HUES64 (cell line): ENCODE data around the gene PPP1R15B.

Source experiments
- H3K27ac ChIP-seq: 2 replicates; pipeline ENCODE4 v1.7.0; 2013; ENCODE audit warnings: low read depth, low read length, inconsistent platforms
- H3K27me3 ChIP-seq: 2 replicates; pipeline ENCODE4 v1.6.1; 2013; ENCODE audit warnings: mild to moderate bottlenecking, low read length; ENCODE audit not compliant: insufficient read depth
- H3K36me3 ChIP-seq: 2 replicates; pipeline ENCODE4 v1.6.1; 2013; ENCODE audit warnings: mild to moderate bottlenecking, low read length; ENCODE audit not compliant: insufficient read depth
- H3K4me1 ChIP-seq: 2 replicates; pipeline ENCODE4 v1.6.1; 2013; ENCODE audit warnings: mild to moderate bottlenecking, low read length, moderate library complexity; ENCODE audit not compliant: insufficient read depth
- H3K4me3 ChIP-seq: 2 replicates; pipeline ENCODE4 v1.5.1; 2013; ENCODE audit warnings: mild to moderate bottlenecking, low read length, moderate library complexity
- H3K9ac ChIP-seq: 2 replicates; pipeline ENCODE4 v1.6.1; 2013; ENCODE audit warnings: mild to moderate bottlenecking, low read depth, low read length
- H3K9me3 ChIP-seq: 2 replicates; pipeline ENCODE4 v1.6.1; 2013; ENCODE audit warnings: low read depth, low read length; ENCODE audit not compliant: insufficient read depth
- WGBS: fragments of 150-250, 120-280 bp; methylation state at CpG from one replicate; pipeline ENCODE4 v1.1.7; 2013; ENCODE audit warnings: missing lambda C conversion rate; 5-methylcytosine and 5-hydroxymethylcytosine counted together

PPP1R15B gene

DNA sequence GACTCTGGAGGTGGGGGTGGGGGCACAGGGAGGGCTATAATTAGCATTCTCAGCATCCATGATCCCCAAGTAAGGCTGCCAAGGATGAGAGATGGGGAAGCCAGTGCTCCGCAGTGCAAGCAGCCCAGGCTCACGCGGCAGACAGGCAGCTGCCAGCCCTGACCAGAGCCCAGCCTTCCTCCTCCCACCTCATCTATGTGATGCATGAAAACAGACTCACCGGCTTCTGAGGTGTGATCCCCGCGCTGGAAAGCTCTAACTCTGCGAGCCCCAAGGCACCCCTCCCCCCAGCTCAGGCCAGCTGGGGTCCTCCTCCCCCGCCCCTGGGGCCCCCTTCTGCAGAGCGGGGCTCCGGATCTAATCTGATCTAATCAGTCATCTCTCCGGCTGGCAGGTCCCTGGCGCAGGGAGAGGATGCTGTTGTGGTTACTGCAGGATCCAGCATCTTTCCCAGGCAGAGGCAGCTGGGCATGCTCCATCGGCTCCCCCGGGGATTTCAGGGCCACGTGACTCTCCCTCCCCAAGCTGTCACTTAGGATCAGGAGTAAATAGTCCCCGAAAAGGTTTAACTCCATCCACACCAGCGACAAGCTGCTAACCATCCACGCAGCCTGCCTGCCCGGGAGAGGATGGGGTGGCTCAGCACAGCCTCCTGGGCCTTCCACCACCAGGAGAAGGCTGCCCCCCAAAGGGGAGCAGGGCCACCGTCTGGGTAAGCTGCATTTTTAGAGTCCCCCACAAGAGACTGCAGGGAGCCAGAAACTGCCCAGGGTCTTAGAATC lies 52.0 kb downstream of the PPP1R15B start, which contains the start of gene PLEKHA6:
Gene PLEKHA6 (minus strand): TSS at position 456 of the 782 bp plus-strand sequence. CDS start 86,202 bp downstream, outside the sequence.
- H3K4me1 ChIP-seq, result peaks cover 24% of the 10 kb centered on the region
- H3K4me3 ChIP-seq, result peak within 1 kb of the TSS; percentile 25; the same call in 1 of the 2 replicates
- H3K27me3 ChIP-seq, result peaks cover 25% of the 10 kb centered on the region
- WGBS, result 9% methylated on average over 20 of the region's 20 CpGs
- H3K9me3 ChIP-seq, result no peaks in the 10 kb centered on the region
- no peak within 1 kb of the TSS for H3K27ac ChIP-seq
- no peak within 1 kb of the TSS for H3K9ac ChIP-seq
- no peaks in the 10 kb centered on the region for H3K36me3 ChIP-seq

DNA sequence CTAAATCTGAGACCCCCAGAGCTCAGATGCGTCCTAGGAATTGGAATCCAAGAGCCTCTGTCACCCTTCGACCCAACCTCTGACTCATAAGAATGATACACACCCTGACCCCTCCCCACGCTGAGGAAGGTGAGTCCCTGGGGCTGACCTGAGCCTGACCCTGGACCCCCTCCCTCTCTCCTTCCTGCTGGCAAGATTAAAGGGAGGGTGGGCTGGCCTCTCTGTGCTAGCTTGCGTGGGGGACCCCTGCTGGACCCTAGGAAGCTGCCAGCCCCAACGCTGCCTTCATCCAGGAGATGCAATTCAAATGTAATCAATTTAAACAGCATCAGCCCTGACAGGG lies 52.5 kb downstream of the PPP1R15B start:
- 7% methylated on average over 5 of the region's 5 CpGs for WGBS
- H3K4me1 ChIP-seq, result peaks cover 24% of the 10 kb centered on the region
- no peaks in the 10 kb centered on the region for H3K9me3 ChIP-seq
- no peak overlapping the region for H3K27ac ChIP-seq
- H3K4me3 ChIP-seq, result no peak overlapping the region
- H3K27me3 ChIP-seq, result peaks cover 20% of the 10 kb centered on the region
- H3K9ac ChIP-seq, result no peak overlapping the region
- H3K36me3 ChIP-seq, result no peaks in the 10 kb centered on the region

DNA sequence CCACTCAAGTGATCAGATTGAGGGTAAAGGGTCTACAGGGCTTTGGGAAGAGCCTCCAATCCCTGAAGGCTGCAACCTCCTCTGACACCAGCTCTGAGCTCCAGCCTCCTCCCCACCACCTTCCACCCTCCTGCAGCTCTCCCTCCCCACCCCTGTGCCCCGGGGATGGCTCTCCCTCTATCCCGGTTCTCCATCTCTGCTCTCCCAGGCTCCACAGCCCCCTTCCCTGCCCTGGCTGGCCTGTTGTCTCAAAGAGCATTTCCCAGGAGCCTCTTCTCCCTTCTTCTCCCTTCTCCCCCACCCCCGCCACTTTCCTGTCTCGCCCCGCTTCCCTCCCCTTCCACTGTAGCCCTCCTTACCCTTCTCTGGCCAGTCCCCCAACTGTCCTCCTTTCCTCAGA lies 53.0 kb downstream of the PPP1R15B start:
- no peaks in the 10 kb centered on the region for H3K9me3 ChIP-seq
- WGBS, result 33% methylated on average over 5 of the region's 5 CpGs
- no peak overlapping the region for H3K4me3 ChIP-seq
- no peaks in the 10 kb centered on the region for H3K36me3 ChIP-seq
- no peak overlapping the region for H3K9ac ChIP-seq
- H3K4me1 ChIP-seq, result peaks cover 24% of the 10 kb centered on the region
- H3K27ac ChIP-seq, result no peak overlapping the region
- H3K27me3 ChIP-seq, result peaks cover 16% of the 10 kb centered on the region

DNA sequence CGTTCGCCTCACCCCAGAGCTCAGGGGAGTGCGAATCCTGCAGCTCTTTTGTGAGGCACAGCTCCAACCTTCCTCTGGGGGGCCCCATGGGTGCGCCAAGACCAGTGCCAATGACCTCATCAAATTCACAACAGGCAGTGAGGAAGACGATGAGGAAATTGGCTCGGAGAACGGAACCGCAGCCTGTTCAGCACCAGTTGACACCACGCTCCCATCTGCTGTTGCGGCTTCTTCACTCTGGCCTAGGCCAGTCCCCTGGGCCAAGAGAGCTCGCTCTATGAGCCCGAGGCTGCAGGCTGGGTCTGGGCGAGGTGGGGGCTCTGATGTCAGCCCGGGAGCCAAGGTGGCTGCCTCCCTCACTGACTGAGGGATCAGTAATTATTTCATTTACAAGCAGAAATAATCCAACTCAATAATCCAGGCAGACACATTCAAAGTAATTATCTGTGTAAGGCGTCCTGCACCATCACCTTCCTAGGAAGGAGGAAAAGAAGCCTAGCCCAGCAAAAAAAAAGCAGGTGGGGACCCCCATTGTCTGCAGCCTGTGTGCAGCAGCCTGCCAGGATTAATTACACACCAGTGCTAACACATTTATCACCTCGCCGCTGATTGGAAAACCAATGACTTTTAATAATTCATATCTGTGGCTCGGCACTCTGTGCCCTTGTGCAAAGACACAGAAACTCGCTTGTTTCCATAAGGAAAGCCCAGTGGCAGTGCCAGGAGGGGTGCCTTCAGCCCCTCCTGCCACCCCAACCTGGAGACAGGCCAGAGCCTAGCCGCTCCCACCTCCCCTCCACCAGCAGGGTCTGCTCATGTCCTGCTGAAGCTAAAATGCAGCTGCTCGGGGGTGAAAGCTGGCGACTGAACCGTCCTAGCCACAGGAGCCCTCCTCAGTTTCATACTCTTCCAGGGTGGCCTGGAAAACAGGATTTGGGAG lies 53.8 kb downstream of the PPP1R15B start:
- no peaks in the 10 kb centered on the region for H3K36me3 ChIP-seq
- WGBS, result 75% methylated on average over 23 of the region's 23 CpGs
- no peak overlapping the region for H3K9ac ChIP-seq
- no peak overlapping the region for H3K27ac ChIP-seq
- H3K27me3 ChIP-seq, result peaks cover 10% of the 10 kb centered on the region
- H3K4me3 ChIP-seq, result no peak overlapping the region
- no peaks in the 10 kb centered on the region for H3K9me3 ChIP-seq
- peaks cover 24% of the 10 kb centered on the region for H3K4me1 ChIP-seq

DNA sequence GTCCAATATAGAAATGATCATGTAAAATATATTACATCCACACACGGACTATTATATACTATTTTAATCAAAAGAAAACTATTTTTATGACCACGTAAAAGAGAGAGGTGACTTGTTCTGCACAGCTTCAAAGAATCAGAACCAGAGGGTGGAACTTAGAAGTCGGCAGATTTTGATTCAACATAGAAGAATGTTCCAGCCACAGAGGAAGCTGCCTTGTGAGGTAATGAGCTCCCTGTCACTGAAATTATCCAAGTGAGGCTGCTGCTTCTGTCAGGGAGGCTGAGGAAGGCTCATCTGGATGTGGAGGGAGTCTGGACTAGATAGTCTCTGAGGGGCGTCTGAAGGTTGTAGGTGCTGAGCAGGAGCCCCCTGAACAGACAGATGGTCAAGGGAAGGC lies 54.6 kb downstream of the PPP1R15B start:
- no peak overlapping the region for H3K27ac ChIP-seq
- H3K4me1 ChIP-seq, result peaks cover 24% of the 10 kb centered on the region
- H3K4me3 ChIP-seq, result no peak overlapping the region
- no peak overlapping the region for H3K9ac ChIP-seq
- no peaks in the 10 kb centered on the region for H3K36me3 ChIP-seq
- 95% methylated on average over 3 of the region's 4 CpGs for WGBS
- H3K9me3 ChIP-seq, result no peaks in the 10 kb centered on the region
- 0 out of 2 replicates have a peak, but pooled peaks cover 2% of the 10 kb centered on the region for H3K27me3 ChIP-seq

DNA sequence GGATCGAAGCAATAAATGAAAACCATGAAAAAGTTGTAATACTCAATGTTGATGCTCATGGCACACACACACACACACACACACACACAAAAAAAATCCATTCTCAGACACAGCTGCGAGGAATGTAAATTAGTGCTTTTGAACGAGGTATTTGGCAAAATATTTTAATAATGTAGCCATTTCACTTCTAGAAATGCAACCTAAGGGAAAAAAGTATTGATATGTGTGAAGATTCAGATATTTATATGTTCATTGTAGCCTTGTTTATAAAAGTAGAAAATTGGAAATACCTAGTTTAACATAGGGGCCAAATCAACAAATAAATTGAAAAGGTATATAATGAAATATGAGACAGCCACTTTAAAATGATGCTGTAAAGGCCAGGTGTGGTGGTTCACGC lies 55.7 kb downstream of the PPP1R15B start:
- Histone ChIP-seq H3K36me3 (no peaks in the 10 kb centered on the region), H3K27me3 (no peaks in the 10 kb centered on the region), H3K9me3 (no peaks in the 10 kb centered on the region), H3K9ac (no peak overlapping the region), H3K4me1 (peaks cover 30% of the 10 kb centered on the region), H3K27ac (no peak overlapping the region), H3K4me3 (no peak overlapping the region)
- 90% methylated on average over 3 of the region's 4 CpGs for WGBS

DNA sequence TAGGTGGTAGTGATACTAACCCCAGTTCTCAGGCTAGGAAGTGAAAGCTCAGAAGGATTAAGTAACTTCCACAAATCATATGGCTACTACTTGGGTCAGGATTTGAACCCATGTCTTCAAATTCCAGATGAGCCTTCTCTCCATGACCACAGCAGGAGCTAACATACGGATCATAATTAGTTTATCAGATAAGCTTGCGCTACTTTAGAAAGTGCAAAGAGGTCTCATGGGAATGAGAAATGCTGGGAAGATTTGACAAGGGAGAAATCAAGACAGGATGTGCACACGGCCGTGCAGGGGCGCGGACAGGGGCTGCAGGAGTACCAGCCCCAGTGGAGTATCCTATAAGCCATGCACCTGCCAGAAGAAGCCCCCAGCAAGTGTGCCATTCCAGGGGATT lies 57.0 kb downstream of the PPP1R15B start:
- H3K9me3 ChIP-seq, result no peaks in the 10 kb centered on the region
- H3K27ac ChIP-seq, result no peak overlapping the region
- H3K36me3 ChIP-seq, result no peaks in the 10 kb centered on the region
- WGBS, result 73% methylated on average over 6 of the region's 6 CpGs
- H3K9ac ChIP-seq, result no peak overlapping the region
- H3K4me1 ChIP-seq, result peaks cover 32% of the 10 kb centered on the region
- H3K4me3 ChIP-seq, result no peak overlapping the region
- no peaks in the 10 kb centered on the region for H3K27me3 ChIP-seq
